Measurements from ENCODE around the gene EXO1.
"Not testable (repeated sequence)": the region's sequence is repeated elsewhere in the genome, so short reads cannot be mapped to it uniquely, and the experiment has no call there.

Gene EXO1

GRCh38 chr1:241846862-241847539 is 1.0 kb upstream of the EXO1 start:
- peak; percentile 5 for TF ChIP-seq CTCF (IDR thresholded peaks at IDR 0.05; ENCODE audit: extremely low read depth, insufficient read depth, missing control alignments)
- no peak for DNase-seq (ENCODE audit: low spot score)
- in situ Hi-C loops (cut with MboI; ENCODE audit: low pct_unique_long_range_greater_than_20kb, low sequenced_read_pairs, unreplicated experiment) = no loop called here

GRCh38 chr1:241847540-241847795 is 536 bp upstream of the EXO1 start:
- DNase-seq (ENCODE audit: low spot score) = no peak
- in situ Hi-C loops (cut with MboI; ENCODE audit: low pct_unique_long_range_greater_than_20kb, low sequenced_read_pairs, unreplicated experiment) = no loop called here
- TF ChIP-seq CTCF (IDR thresholded peaks at IDR 0.05; ENCODE audit: extremely low read depth, insufficient read depth, missing control alignments) = no peak

GRCh38 chr1:241848686-241849344 is 811 bp downstream of the EXO1 start:
- in situ Hi-C loops (cut with MboI; ENCODE audit: low pct_unique_long_range_greater_than_20kb, low sequenced_read_pairs, unreplicated experiment) = no loop called here
- no peak for TF ChIP-seq CTCF (IDR thresholded peaks at IDR 0.05; ENCODE audit: extremely low read depth, insufficient read depth, missing control alignments)
- DNase-seq (ENCODE audit: low spot score) = no peak

GRCh38 chr1:241849345-241849695 is 1.3 kb downstream of the EXO1 start:
- in situ Hi-C loops (cut with MboI; ENCODE audit: low pct_unique_long_range_greater_than_20kb, low sequenced_read_pairs, unreplicated experiment) = no loop called here
- DNase-seq (ENCODE audit: low spot score) = no peak
- TF ChIP-seq CTCF (IDR thresholded peaks at IDR 0.05; ENCODE audit: extremely low read depth, insufficient read depth, missing control alignments) = no peak

- in situ Hi-C loops (cut with MboI; ENCODE audit: low pct_unique_long_range_greater_than_20kb, low sequenced_read_pairs, unreplicated experiment); DNase-seq (ENCODE audit: low spot score): not testable (repeated sequence)
Observed at GRCh38 chr1:241855545-241856140, 7.6 kb downstream of the EXO1 start.

- in situ Hi-C loops (cut with MboI; ENCODE audit: low pct_unique_long_range_greater_than_20kb, low sequenced_read_pairs, unreplicated experiment) = no loop called here
- peak; percentile 39 for DNase-seq (ENCODE audit: low spot score)
- no peak for TF ChIP-seq CTCF (IDR thresholded peaks at IDR 0.05; ENCODE audit: extremely low read depth, insufficient read depth, missing control alignments)
Observed at GRCh38 chr1:241857131-241857530, 9.1 kb downstream of the EXO1 start.

GRCh38 chr1:241860922-241861321 is 12.9 kb downstream of the EXO1 start:
- in situ Hi-C loops (cut with MboI; ENCODE audit: low pct_unique_long_range_greater_than_20kb, low sequenced_read_pairs, unreplicated experiment) = no loop called here
- TF ChIP-seq CTCF (IDR thresholded peaks at IDR 0.05; ENCODE audit: extremely low read depth, insufficient read depth, missing control alignments) = no peak
- DNase-seq (ENCODE audit: low spot score) = no peak
